ENCODE results near the gene FBXW11.

FBXW11 gene

GRCh38 chr5:171841984-171842776 lies 164.3 kb downstream of the FBXW11 start:
- DNase-seq (ENCODE audit: low read depth) = no peak

- DNase-seq (ENCODE audit: low read depth) = no peak
These were observed 165.5 kb downstream of the FBXW11 start for GRCh38 chr5:171840711-171841522.

GRCh38 chr5:171840066-171840465 lies 166.4 kb downstream of the FBXW11 start:
- DNase-seq (ENCODE audit: low read depth) = peak; percentile 22

DNA sequence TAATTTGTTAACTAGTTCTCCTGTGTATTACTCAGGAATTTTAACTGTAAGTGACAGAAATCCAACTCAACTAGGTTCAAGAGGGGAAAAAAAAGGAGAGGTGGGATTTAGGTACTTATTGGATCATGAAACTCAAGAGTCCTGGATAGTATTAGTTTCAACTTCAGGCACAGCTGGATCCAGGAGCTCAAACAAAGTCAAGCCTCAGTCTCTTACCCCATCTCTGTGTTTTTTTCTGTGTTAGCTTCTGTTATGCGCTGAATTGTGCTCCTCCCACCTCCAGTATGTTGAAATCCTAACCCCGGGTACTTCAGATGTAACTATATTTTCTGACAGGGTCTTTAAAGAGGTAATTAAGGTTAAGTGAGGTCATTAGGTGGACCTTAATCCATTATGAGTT lies 167.3 kb downstream of the FBXW11 start:
- DNase-seq (ENCODE audit: low read depth) = no peak

- no peak for DNase-seq (ENCODE audit: low read depth)
These were observed 168.4 kb downstream of the FBXW11 start for GRCh38 chr5:171838066-171838465.

GRCh38 chr5:171837522-171837921 lies 168.9 kb downstream of the FBXW11 start:
- DNase-seq (ENCODE audit: low read depth) = no peak

DNA sequence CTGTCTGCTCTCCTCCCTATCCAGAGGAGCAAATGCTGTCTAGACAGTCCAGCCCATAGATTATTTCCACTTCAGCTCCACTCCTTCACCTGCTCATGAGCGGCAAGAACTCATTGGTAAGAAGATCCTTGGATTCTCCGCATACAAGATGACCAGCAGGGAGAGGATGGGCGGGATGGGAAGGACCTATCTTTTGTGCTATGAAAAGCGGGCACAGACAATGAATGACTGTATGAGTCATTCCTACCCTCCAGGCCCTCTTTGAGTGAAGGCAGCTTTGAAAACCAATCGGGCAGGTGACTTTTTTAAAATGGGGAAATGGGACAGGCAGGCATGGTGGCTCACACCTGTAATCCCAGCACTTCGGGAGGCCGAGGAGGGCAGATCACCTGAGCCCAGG lies 171.4 kb downstream of the FBXW11 start:
- no peak for DNase-seq (ENCODE audit: low read depth)

- no peak for DNase-seq (ENCODE audit: low read depth)
These were observed 172.0 kb downstream of the FBXW11 start for GRCh38 chr5:171834461-171834860.

DNA sequence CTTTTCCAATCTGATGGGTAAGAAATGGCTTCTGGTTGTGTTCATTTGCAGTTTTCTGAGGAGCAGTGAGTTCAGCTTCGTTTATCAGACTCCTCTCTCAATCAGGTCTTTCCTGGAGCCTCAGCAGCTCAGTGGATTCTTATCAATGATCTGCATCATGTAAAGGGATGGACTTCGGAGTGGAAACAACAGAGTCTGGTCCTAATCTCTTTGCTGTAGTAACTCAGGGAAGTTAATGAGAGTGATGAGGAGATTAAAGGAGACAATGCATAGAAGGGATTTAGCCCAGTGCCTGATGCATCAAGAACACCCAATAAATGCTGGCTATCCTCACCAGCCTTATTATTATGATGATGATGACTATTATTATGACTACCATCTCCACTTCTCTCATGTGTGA lies 173.7 kb downstream of the FBXW11 start:
- no peak for DNase-seq (ENCODE audit: low read depth)

- DNase-seq (ENCODE audit: low read depth) = peak; percentile 19
These were observed 175.8 kb downstream of the FBXW11 start for GRCh38 chr5:171830686-171831085.

DNA sequence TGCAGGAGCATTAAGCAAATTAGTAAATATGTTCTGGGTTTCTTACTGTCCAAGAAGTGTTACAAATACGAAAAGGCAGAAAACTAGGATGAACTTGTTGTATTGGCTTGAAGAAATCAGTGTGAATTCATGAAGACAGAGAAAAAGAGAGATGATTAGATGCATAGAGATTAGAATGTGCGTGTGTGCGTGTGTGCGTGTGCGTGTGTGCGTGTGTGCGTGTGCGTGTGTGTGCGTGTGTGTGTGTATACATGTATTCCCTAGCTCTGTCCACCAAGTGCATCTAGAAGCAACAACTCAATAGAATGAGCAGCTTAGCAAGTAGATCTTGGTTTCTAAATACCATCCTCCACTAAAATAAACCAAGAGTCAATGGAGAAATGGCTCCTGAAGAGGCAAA lies 179.3 kb downstream of the FBXW11 start:
- no peak for DNase-seq (ENCODE audit: low read depth)

DNA sequence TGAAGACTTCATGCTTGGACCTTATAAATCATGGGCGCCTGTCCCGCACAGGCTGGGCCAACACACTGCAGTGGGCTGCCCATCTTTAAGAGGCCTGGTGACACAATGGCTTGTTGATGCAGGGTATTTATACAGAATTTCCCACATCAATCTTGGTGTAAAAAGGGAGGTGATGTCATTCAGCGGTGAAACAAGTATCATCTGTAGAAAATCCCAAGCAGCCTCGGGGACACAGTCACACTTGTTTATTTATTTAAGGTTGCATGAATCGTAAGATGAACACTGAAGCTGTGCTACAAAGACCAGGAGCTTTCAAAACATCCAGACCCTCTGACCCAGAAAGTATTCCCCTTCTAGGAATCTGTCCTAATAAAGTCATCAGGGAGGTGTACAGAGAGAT lies 180.3 kb downstream of the FBXW11 start:
- peak; percentile 30 for DNase-seq (ENCODE audit: low read depth)

DNA sequence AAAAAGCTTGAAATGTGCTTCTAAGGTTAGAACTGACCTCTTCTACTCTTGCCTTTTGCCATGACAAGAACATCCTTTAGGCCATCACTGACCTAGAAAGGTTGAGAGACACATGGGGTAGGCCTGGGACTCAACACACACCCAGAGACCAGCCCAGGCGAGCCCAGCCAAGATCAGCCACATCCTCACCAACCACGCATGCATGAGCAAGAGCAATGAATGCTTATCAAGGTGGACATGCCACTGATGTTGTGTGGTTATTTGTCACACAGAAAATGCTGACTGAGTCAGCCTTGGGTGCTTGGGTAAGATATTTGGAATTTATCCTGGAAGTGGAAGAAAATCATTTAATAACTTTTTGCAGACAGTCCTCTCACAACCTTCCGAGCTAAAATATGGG lies 181.4 kb downstream of the FBXW11 start:
- DNase-seq (ENCODE audit: low read depth) = peak; percentile 46

DNA sequence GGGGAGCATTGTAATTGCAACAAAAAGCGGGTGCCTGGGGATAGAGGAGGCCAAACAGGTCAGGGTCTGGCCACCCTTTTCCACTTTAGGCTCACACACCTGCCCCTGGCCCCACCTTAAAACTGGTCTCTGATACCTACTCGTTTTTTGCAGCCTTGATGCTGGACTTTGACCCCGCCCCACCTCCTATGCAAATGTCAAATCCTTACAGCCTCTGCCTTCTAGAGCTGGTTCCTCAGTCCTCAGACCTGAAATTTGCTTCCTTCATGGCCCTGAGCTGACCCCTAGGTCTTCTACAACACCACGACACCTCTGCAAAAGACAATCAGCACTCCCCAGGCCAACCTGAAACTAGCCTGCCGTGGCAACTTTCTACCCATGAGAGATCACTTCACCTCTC lies 183.2 kb downstream of the FBXW11 start:
- no peak for DNase-seq (ENCODE audit: low read depth)

- no peak for DNase-seq (ENCODE audit: low read depth)
These were observed 185.2 kb downstream of the FBXW11 start for GRCh38 chr5:171821286-171821685.

- no peak for DNase-seq (ENCODE audit: low read depth)
These were observed 185.9 kb downstream of the FBXW11 start for GRCh38 chr5:171820561-171820960.

- no peak for DNase-seq (ENCODE audit: low read depth)
These were observed 189.8 kb downstream of the FBXW11 start for GRCh38 chr5:171816666-171817065.

GRCh38 chr5:171813813-171814490 lies 192.5 kb downstream of the FBXW11 start:
- no peak for DNase-seq (ENCODE audit: low read depth)

DNA sequence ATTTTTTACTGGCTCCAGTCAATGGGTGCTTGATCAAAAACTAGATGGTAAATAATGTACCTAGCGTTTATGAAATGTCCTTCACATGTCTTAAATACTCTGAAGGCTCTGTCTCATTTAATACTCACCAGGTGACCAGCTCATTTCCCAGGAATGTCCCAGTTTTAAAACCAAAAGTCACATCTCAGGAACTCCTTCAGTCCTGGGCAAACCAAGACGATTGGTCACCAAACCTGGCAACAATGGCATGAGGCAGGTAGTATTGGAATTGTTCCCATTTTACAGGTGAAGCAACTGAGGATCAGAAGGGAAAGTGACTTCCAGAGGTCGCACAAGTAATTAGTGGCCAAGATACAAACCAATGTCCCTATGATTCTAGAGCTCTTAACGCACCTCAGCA lies 193.2 kb downstream of the FBXW11 start:
- no peak for DNase-seq (ENCODE audit: low read depth)
